Memory B cell (primary cell): ENCODE results near the gene UBE2E2.

ENCODE experiments used
- ATAC-seq: fragments of 150-1000 bp; cut with Tn5 transposase; 2 replicates; pipeline ENCODE4 v1.10.0; 2021; ENCODE audit warnings: low read depth, mild to moderate bottlenecking, moderate library complexity
- DNase-seq, 2 donors: peaks; one replicate each; pipeline ENCODE4 v3.0.0; 2022; ENCODE audit warnings: low spot score in 2 of 2
- H3K27ac Mint-ChIP-seq: one replicate; pipeline ENCODE4 v1.8.0; 2022; ENCODE audit warnings: mild to moderate bottlenecking, moderate library complexity, mixed read lengths
- H3K27me3 Mint-ChIP-seq: one replicate; pipeline ENCODE4 v1.8.0; 2022; ENCODE audit warnings: mixed read lengths
- H3K36me3 Mint-ChIP-seq: one replicate; pipeline ENCODE4 v1.8.0; 2022; ENCODE audit warnings: mild to moderate bottlenecking, mixed read lengths
- H3K4me1 Mint-ChIP-seq: one replicate; pipeline ENCODE4 v1.8.0; 2022; ENCODE audit warnings: mixed read lengths
- H3K4me3 Mint-ChIP-seq: one replicate; pipeline ENCODE4 v1.8.0; 2022; ENCODE audit warnings: mild to moderate bottlenecking, moderate library complexity, mixed read lengths
- H3K9me3 Mint-ChIP-seq: one replicate; pipeline ENCODE4 v1.8.0; 2022; ENCODE audit warnings: mixed read lengths

UBE2E2 gene

DNA sequence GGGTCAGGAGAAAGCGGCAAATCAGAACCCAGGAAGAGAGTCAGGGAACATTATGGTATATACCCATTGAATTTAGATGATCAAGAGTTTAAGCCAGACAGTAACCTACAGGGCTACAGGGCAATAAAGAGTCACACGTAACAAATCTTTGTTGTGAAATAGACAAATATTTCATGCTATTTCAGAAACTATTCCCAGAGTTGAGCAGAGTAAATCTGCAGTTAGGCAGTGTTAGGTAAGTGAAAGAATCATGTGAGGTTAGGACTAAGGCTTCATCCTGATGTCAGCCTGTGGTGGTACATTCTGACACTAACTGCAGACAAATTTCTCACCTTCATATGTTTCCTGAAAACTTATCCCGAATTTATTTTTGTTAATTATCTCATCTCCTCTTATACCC is 153.0 kb downstream of the UBE2E2 start:
- no peaks in the 10 kb centered on the region for H3K9me3 Mint-ChIP-seq
- H3K27ac Mint-ChIP-seq: no peak overlapping the region
- peaks cover 8% of the 10 kb centered on the region for H3K4me1 Mint-ChIP-seq
- ATAC-seq (no peak), DNase-seq (no peak)
- H3K27me3 Mint-ChIP-seq: no peaks in the 10 kb centered on the region
- no peak overlapping the region for H3K4me3 Mint-ChIP-seq
- peaks cover 3% of the 10 kb centered on the region for H3K36me3 Mint-ChIP-seq

- DNase-seq: no peak
- ATAC-seq: no peak
- Mint-ChIP-seq H3K9me3 (no peaks in the 10 kb centered on the region), H3K4me1 (peaks cover 8% of the 10 kb centered on the region), H3K4me3 (no peak overlapping the region), H3K36me3 (peaks cover 4% of the 10 kb centered on the region), H3K27me3 (no peaks in the 10 kb centered on the region), H3K27ac (no peak overlapping the region)
Measured at GRCh38 chr3:23356923-23357322, 153.8 kb downstream of the UBE2E2 start.

GRCh38 chr3:23359116-23359515 is 156.0 kb downstream of the UBE2E2 start:
- no peak for ATAC-seq
- Mint-ChIP-seq H3K4me1 (peaks cover 8% of the 10 kb centered on the region), H3K27ac (no peak overlapping the region), H3K9me3 (peaks cover 5% of the 10 kb centered on the region), H3K4me3 (no peak overlapping the region), H3K27me3 (no peaks in the 10 kb centered on the region), H3K36me3 (peaks cover 15% of the 10 kb centered on the region)
- DNase-seq: no peak

GRCh38 chr3:23365066-23365465 is 161.9 kb downstream of the UBE2E2 start:
- no peaks in the 10 kb centered on the region for H3K27me3 Mint-ChIP-seq
- H3K9me3 Mint-ChIP-seq: peaks cover 9% of the 10 kb centered on the region
- DNase-seq: no peak
- peaks cover 18% of the 10 kb centered on the region for H3K36me3 Mint-ChIP-seq
- no peak for ATAC-seq
- no peak overlapping the region for H3K27ac Mint-ChIP-seq
- no peak overlapping the region for H3K4me3 Mint-ChIP-seq
- peaks cover 20% of the 10 kb centered on the region for H3K4me1 Mint-ChIP-seq

GRCh38 chr3:23368731-23369130 is 165.6 kb downstream of the UBE2E2 start:
- no peaks in the 10 kb centered on the region for H3K27me3 Mint-ChIP-seq
- no peak for ATAC-seq
- no peak for DNase-seq
- peaks cover 8% of the 10 kb centered on the region for H3K9me3 Mint-ChIP-seq
- peaks cover 27% of the 10 kb centered on the region for H3K4me1 Mint-ChIP-seq
- peaks cover 11% of the 10 kb centered on the region for H3K36me3 Mint-ChIP-seq
- no peak overlapping the region for H3K4me3 Mint-ChIP-seq
- H3K27ac Mint-ChIP-seq: no peak overlapping the region

GRCh38 chr3:23372285-23372684 is 169.2 kb downstream of the UBE2E2 start:
- DNase-seq (no peak), ATAC-seq (no peak)
- peaks cover 31% of the 10 kb centered on the region for H3K4me1 Mint-ChIP-seq

DNA sequence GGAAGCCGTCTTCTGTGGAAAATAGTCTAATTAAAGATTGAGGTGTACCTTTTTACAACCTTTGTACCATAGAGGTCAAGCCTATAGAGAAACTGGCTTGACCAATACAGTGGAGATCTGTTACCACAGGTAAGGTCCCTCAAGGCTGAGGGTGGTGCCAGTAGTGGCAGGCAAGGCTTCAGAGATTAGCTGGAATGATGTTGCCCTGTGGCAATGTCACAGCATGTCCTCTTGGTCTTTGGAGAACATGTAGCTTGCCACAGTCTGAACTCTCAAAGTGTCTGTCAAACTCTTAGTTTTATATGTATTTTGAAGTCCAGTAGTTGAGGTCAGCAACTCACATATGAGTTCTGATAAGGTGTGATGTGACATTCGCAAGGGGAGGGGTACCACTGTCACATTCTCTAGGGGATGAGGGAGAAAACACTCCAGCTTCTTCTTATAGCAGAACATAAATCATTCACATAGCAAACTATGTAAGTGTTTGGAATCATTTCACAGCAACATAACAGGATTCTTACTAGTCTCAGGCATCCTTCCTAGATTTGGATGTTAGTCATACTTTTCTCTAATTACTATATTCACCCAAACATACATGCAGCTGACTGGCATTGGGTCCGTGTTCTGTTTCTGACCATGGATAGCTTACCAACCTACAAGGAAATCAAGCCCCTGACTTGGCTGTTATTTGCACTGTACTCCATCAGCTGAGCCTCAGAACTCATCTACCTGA is 173.6 kb downstream of the UBE2E2 start:
- Mint-ChIP-seq H3K27me3 (no peaks in the 10 kb centered on the region), H3K4me3 (no peak overlapping the region), H3K36me3 (no peaks in the 10 kb centered on the region), H3K9me3 (no peaks in the 10 kb centered on the region), H3K27ac (peak overlapping the region; percentile 80), H3K4me1 (peaks cover 27% of the 10 kb centered on the region)
- ATAC-seq (no peak), DNase-seq (no peak)

More at GRCh38 chr3:23372285-23372684, 169.2 kb downstream of the UBE2E2 start:
- no peak overlapping the region for H3K4me3 Mint-ChIP-seq
- peaks cover 3% of the 10 kb centered on the region for H3K36me3 Mint-ChIP-seq
- H3K9me3 Mint-ChIP-seq: no peaks in the 10 kb centered on the region
- no peak overlapping the region for H3K27ac Mint-ChIP-seq
- H3K27me3 Mint-ChIP-seq: no peaks in the 10 kb centered on the region

GRCh38 chr3:23377928-23378672 is 175.0 kb downstream of the UBE2E2 start:
- Mint-ChIP-seq H3K4me3 (no peak overlapping the region), H3K36me3 (no peaks in the 10 kb centered on the region)

DNA sequence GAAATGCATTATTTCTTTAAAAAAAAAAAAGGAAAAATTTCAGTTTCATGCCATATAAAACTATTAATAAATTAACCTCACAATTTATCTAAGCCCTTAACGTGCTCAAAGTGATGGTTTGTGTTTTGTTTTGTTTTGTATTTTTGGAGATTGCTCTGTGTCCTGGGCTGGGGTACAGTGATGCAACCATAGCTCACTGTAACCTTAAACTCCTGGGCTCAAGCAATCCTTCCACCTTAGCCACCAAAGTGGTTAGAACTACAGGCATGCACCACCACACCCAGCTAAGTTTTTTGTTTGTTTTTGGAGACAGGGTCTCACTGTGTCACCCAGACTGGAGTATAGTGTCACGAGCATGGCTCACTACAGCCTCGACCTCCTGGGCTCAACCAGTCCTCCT is 180.7 kb downstream of the UBE2E2 start:
- Mint-ChIP-seq H3K9me3 (no peaks in the 10 kb centered on the region), H3K4me1 (peaks cover 35% of the 10 kb centered on the region), H3K27me3 (no peaks in the 10 kb centered on the region), H3K27ac (no peak overlapping the region), H3K36me3 (no peaks in the 10 kb centered on the region), H3K4me3 (no peak overlapping the region)
- no peak for DNase-seq
- no peak for ATAC-seq

More at GRCh38 chr3:23377928-23378672, 175.0 kb downstream of the UBE2E2 start:
- H3K27ac Mint-ChIP-seq: no peak overlapping the region
- H3K9me3 Mint-ChIP-seq: no peaks in the 10 kb centered on the region
- DNase-seq (no peak), ATAC-seq (peak; percentile 26)
- peaks cover 28% of the 10 kb centered on the region for H3K4me1 Mint-ChIP-seq
- no peaks in the 10 kb centered on the region for H3K27me3 Mint-ChIP-seq

DNA sequence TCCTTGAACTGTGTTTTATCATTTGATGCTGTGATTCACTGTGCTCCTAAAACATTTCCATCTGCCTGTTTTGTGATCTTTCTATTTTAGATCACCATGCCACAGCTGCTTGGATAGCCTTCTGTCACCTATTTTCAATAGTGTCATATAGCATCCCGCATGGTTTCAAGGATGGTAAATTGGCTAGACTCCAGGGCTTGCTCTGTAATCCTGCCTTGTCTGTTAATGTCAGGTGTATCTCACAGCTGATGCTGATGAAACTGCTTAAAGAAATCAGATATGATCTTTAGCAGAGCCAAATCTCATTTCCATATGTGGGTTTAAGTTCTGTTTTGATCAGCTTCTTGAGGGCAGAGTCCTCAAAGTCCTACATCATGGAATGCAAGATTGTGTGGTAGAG is 182.2 kb downstream of the UBE2E2 start:
- ATAC-seq (no peak), DNase-seq (no peak)
- H3K9me3 Mint-ChIP-seq: no peaks in the 10 kb centered on the region
- no peaks in the 10 kb centered on the region for H3K36me3 Mint-ChIP-seq
- H3K4me3 Mint-ChIP-seq: no peak overlapping the region
- H3K27me3 Mint-ChIP-seq: no peaks in the 10 kb centered on the region
- H3K27ac Mint-ChIP-seq: no peak overlapping the region
- peaks cover 41% of the 10 kb centered on the region for H3K4me1 Mint-ChIP-seq

DNA sequence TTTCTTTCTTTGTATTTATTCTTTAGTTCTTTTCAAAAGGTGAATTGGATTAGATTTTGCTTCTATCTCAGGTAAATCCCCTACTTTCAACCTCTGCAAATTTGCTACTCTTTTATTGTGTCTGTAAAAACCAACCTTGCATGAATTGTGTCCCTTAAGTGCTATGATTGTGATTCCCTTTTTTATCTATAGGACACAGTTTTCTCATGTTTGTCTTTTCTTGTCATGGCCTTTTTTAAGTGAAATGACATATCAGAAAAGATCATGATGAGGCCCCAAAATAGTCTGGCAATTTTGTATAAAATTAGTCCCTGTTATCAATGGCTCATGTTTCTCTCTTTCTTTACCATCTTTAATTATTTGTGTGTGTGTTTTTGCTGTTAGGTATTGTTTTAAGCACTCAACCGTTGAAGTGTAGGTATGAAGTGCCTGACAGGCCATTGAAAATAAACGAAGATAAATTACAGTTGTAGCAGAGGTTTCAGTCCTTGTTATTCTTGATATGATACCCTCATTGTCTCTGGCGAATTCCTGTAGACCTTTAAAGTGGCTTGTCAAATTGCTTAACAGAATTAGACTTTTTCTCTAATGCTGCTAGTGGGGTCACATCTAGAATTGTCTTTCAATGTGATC is 184.3 kb downstream of the UBE2E2 start:
- H3K4me3 Mint-ChIP-seq: no peak overlapping the region

DNA sequence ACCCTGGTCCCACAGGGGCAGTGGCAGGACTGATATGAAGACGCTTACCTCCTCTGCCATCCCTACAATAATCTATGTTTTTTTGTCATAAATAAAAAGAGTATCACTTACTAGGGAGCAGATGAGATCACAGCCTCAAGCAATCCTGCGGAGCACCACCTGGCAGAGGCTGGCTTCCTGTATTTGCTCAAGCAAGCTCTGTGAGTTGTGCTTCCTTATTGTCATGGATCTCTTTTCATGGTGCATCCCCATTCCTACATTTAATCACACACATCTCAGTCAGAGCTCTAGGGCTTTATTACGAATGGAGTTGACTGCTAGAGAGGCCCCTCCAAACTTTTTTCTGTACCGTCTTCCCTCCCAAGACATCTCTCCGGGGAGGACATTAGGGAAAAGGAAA is 186.0 kb downstream of the UBE2E2 start:
- no peaks in the 10 kb centered on the region for H3K27me3 Mint-ChIP-seq
- ATAC-seq: peak; percentile 29
- no peaks in the 10 kb centered on the region for H3K9me3 Mint-ChIP-seq
- no peak overlapping the region for H3K27ac Mint-ChIP-seq
- DNase-seq: no peak
- no peak overlapping the region for H3K4me3 Mint-ChIP-seq
- no peaks in the 10 kb centered on the region for H3K36me3 Mint-ChIP-seq
- H3K4me1 Mint-ChIP-seq: peaks cover 50% of the 10 kb centered on the region

More for the DNA sequence above, 184.3 kb downstream of the UBE2E2 start:
- no peak overlapping the region for H3K27ac Mint-ChIP-seq
- no peaks in the 10 kb centered on the region for H3K36me3 Mint-ChIP-seq
- no peak for ATAC-seq
- DNase-seq: no peak
- H3K27me3 Mint-ChIP-seq: no peaks in the 10 kb centered on the region
- H3K4me1 Mint-ChIP-seq: peaks cover 42% of the 10 kb centered on the region
- no peaks in the 10 kb centered on the region for H3K9me3 Mint-ChIP-seq

GRCh38 chr3:23389686-23390085 is 186.6 kb downstream of the UBE2E2 start:
- Mint-ChIP-seq H3K36me3 (no peaks in the 10 kb centered on the region), H3K27me3 (no peaks in the 10 kb centered on the region), H3K9me3 (no peaks in the 10 kb centered on the region), H3K27ac (no peak overlapping the region), H3K4me3 (no peak overlapping the region), H3K4me1 (peaks cover 53% of the 10 kb centered on the region)
- ATAC-seq (no peak), DNase-seq (no peak)

GRCh38 chr3:23390446-23390845 is 187.3 kb downstream of the UBE2E2 start:
- Mint-ChIP-seq H3K36me3 (no peaks in the 10 kb centered on the region), H3K4me3 (no peak overlapping the region)

More at GRCh38 chr3:23390446-23390845, 187.3 kb downstream of the UBE2E2 start:
- Mint-ChIP-seq H3K4me1 (peaks cover 54% of the 10 kb centered on the region), H3K27ac (no peak overlapping the region), H3K27me3 (no peaks in the 10 kb centered on the region), H3K9me3 (no peaks in the 10 kb centered on the region)
- DNase-seq (no peak), ATAC-seq (no peak)
